COLO668 (cell line): Measurements from ENCODE around the gene NHP2.

Source experiments
- DNase-seq: peaks from one replicate; lab custom pipeline; 2025; ENCODE audit not compliant: unreplicated experiment; lab: John Stamatoyannopoulos, UW

Gene NHP2

DNA sequence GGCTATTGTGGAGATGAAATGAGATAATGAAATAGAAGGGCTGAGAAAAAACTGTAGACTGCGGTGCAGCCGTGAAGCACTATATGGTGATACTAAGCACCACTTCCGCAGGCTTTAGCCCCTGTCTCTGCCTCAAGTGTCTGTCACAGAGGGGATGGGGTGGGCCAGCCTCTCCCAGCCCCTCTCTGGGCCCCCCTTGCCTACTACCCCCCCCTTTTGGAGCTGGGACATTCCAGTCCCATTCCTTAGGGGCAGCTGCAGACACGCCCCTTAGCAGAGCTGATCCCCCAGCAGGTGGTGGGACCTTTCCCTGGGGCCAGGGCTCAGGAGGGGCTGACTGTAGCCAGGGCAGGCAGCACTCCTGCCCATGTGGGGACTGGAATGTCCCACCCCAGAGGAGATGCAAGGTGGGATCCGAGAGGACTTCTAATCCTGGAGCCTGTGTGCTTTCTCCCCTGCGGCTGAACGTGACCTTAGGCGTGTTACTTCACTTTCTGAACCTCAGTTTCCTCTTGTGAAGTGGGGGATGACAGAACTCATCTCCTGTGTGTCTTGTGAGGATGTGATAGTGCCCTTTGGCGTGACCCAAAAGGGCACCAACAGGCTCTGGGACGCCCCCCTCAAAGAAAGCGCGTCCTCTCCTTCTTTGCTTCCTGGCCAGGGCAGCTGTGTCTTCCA lies 38.4 kb downstream of the NHP2 start:
- no peak for DNase-seq

DNA sequence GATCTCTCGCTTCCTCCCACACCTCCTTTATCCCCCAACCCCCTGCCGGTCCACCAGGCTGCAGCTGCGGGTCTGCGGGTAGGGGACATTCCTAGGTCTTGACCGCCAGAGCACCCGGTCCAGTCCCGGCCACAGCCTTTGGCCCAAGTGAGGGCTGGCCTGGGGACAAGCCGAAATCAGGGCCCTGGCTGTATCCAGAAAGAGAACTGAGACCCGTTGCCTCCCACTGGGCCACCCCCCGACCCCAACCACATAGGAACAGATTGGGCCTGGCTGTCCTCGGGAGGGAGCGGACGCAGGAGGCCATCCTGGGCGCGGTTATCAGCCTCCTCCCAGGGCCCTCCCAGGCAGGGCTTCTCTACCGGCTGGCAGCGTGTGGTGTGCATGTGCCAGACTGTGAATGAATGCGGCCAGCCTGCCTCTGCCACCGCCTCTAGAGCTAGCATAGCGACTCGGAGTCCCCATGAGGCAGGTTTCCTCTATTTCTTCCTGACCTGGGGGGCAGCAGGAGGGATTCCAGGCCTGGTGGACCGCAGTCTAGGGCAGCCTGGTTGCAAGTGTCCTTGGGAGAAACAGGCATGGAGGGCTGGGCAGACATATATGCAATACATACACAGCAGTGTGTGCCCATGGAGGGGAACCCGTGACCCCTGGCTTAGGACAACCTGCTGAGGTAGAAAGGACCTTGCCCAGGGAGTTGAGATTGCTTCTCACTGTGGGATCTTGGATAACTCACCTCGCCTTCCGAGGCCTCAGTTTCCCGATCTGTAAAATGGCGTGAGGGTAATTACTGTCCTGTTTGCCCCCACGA lies 39.2 kb downstream of the NHP2 start:
- peak; percentile 2 for DNase-seq

- DNase-seq, result no peak
These were observed 39.8 kb downstream of the NHP2 start for GRCh38 chr5:178113841-178114324.

DNA sequence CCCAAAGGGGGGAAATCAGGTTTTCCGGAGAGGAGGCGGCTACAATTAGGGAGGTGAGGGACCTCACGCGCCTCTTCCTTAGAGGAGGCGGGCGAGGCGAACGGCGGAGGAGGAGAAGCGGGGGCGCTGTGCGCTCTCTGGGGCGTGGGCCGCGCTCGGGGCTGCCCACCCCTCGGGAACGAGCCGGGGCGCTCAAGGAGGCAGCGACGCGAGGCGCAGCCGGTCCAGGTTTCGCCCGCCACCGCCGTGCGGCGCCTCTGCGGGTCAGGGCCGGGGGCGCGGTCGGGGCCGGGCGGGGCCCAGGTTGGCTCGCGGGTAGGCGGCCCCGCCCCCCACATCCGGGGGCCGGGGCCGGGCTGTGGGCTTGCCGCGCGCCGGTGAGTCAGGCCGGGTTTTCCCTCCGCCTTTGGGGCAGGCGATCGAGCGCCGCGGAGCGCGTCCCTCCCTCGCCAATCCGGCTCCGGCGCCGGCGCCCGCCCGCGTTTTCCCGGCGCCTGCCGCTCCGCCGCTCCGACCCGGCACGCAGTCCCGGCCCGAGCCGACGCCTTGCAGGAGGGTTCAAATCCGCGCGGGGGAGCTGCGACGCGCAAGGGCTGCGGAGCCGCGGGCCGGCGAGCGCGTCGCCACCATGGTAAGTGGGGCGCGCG lies 40.4 kb downstream of the NHP2 start, which contains the start of gene N4BP3:
TSS of gene N4BP3 (plus strand) at position 392 of the 647 bp plus-strand sequence. CDS start 6,052 bp downstream, outside the sequence.
- peak; percentile 61 for DNase-seq

DNA sequence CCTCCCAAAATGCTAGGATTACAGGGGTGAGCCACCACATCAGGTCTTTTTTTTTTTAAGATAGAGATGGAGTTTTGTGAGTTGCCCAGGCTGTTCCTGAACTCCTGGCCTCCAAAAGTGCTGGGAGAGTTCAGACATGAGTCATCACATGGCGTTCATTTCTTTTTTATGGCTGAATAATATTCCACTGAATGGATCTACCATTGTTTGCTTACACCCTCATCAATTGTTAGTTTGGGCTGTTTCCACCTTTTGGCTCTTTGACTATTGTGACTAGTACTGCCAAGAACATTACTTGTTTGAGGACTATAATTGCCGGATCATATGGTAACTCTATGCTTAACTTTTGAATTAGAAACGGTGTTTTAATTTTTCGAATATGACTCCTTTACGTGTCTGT lies 41.1 kb downstream of the NHP2 start:
- no peak for DNase-seq

- DNase-seq, result no peak
These were observed 41.8 kb downstream of the NHP2 start for GRCh38 chr5:178111925-178112324.

GRCh38 chr5:178110511-178110910 lies 43.2 kb downstream of the NHP2 start:
- no peak for DNase-seq

GRCh38 chr5:178108966-178109365 lies 44.7 kb downstream of the NHP2 start:
- no peak for DNase-seq

DNA sequence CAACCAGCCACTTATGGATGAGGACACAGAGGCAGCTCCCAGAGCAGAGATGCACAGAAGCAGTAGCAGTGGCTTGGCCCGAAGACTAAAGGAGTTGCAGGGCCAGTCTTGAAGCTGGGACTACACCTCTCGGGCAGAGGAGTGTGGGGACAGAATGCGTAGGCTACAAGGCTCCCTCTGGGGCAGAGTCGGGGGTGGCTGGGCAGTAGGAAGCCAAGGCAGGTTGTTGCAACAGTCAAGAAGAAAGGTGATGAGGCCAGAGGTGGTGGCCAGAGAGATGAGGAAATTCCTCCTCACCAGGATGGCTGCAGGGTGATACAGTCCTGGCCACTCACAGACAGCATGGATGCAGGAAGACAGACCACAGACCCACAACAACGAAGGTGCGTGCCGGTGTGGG lies 45.2 kb downstream of the NHP2 start:
- no peak for DNase-seq

GRCh38 chr5:178107756-178108310 lies 45.9 kb downstream of the NHP2 start:
- DNase-seq, result no peak

GRCh38 chr5:178106556-178107239 lies 47.0 kb downstream of the NHP2 start:
- no peak for DNase-seq

GRCh38 chr5:178106086-178106485 lies 47.6 kb downstream of the NHP2 start:
- no peak for DNase-seq

DNA sequence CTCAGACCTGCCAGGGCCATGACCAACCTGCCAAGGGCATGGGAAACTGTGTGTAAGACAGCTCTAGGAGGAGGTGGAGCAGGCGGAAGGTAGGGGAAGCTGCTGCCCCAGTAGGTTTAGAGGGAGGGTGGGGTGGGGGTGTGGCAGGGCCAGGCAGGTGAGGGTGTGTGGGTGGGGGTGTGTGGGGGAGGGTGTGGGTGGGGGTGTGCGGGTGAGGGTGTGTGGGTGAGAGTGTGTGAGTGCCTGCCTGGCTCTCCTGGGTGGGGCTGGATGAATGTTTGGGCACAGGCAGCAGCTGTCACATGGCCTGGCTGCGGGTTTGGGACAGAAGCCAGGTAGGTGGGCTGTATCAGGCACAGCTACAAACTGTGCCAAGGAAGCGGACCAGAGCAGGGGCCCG lies 49.2 kb downstream of the NHP2 start:
- peak; percentile 3 for DNase-seq

GRCh38 chr5:178103612-178104011 lies 50.1 kb downstream of the NHP2 start:
- no peak for DNase-seq
